KMS-11 (cell line): ENCODE measurements around the gene TTC9B.

ENCODE experiments used
- H2AFZ ChIP-seq: fragments of 200-600 bp; sonication (generic); 2 replicates; pipeline ENCODE4 v1.6.1; 2016; ENCODE audit warnings: antibody characterized with exemption, mixed run types, low read depth
- H3K27ac ChIP-seq: fragments of 200-600 bp; sonication (generic); 2 replicates; pipeline ENCODE4 v1.6.1; 2016; ENCODE audit warnings: mild to moderate bottlenecking, mixed run types
- H3K27me3 ChIP-seq: fragments of 200-600 bp; sonication (generic); 2 replicates; pipeline ENCODE4 v1.6.1; 2017; ENCODE audit warnings: mild to moderate bottlenecking, low read depth, mixed run types, moderate library complexity; ENCODE audit not compliant: insufficient read depth
- H3K36me3 ChIP-seq: fragments of 200-600 bp; sonication (generic); 2 replicates; pipeline ENCODE4 v1.6.1; 2017; ENCODE audit warnings: mild to moderate bottlenecking, mixed run types; ENCODE audit not compliant: insufficient read depth
- H3K4me1 ChIP-seq: fragments of 200-600 bp; sonication (generic); 2 replicates; pipeline ENCODE4 v1.6.1; 2016; ENCODE audit warnings: mild to moderate bottlenecking, low read depth, mixed run types; ENCODE audit not compliant: poor library complexity, severe bottlenecking
- H3K4me2 ChIP-seq: fragments of 200-600 bp; sonication (generic); 2 replicates; pipeline ENCODE4 v1.7.0; 2016; ENCODE audit warnings: mild to moderate bottlenecking, mixed run types
- H3K4me3 ChIP-seq: fragments of 200-600 bp; sonication (generic); IDR thresholded peaks from 2 replicates; pipeline ENCODE4 v1.6.1; 2017; ENCODE audit warnings: low read depth, low read length, mixed read lengths; ENCODE audit not compliant: insufficient read depth
- H3K79me2 ChIP-seq: fragments of 200-600 bp; sonication (generic); 2 replicates; pipeline ENCODE4 v1.6.1; 2016; ENCODE audit warnings: low read depth, mixed run types; ENCODE audit not compliant: insufficient read depth
- H3K9ac ChIP-seq: fragments of 200-600 bp; sonication (generic); 2 replicates; pipeline ENCODE4 v1.6.1; 2016; ENCODE audit warnings: mild to moderate bottlenecking, mixed run types
- H4K20me1 ChIP-seq: fragments of 200-600 bp; sonication (generic); 2 replicates; pipeline ENCODE4 v1.6.1; 2016; ENCODE audit warnings: mild to moderate bottlenecking, mixed run types; ENCODE audit not compliant: insufficient read depth
- TF ChIP-seq, protein P1 (sequence below): fragments of 200-600 bp; sonication (generic); conservative IDR thresholded peaks from 2 replicates; pipeline ENCODE4 v1.6.1; 2017; ENCODE audit warnings: low read depth, mild to moderate bottlenecking, antibody characterized with exemption, low read length, moderate library complexity, mixed read lengths

TTC9B gene

DNA sequence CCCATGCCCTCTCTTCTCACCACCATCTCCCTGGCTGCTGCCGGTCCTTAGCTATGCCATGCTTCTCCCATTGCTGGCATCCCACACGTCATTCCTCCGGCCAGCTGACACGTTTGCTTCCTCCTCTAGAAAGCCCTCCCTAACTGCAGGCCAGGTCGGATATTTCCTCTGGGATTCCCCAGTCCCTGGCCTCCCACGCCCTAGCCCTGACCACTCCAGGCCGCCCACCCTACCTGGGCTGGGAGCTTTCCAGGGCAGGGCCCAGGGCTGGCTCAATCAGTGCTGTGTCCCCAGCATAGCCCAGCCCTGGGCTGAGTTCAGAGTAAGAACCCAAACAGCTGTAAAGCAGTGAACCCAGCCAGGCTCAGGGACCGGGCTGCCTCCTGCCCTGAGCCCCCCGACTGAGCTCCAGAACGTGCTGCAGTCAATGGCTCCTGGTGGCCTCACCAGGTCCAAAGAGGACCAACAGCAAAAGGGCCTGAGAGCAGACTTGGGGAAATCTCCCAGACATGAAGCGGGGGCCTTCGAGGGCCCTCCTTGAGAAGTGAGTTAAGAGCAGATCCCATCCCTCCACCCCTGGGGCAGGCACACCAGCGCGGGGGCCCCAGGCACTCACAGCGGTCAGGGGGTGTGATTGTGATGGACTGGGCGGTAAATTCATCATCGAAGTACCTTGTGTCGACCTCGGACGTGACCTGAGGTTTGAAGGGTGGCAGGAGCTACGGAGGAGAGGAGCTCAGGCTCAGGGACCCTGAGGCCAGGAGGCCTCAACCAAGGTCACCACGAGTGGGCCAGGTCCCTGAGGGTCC, 16.4 kb upstream of the TTC9B start:
- H3K79me2 ChIP-seq, result no peaks in the 10 kb centered on the region
- H3K27me3 ChIP-seq, result no peaks in the 10 kb centered on the region
- no peak overlapping the region for H3K9ac ChIP-seq
- H3K27ac ChIP-seq, result no peak overlapping the region
- H4K20me1 ChIP-seq, result no peaks in the 10 kb centered on the region
- H2AFZ ChIP-seq, result no peak overlapping the region
- peaks cover 5% of the 10 kb centered on the region; the same call in 1 of the 2 replicates for H3K36me3 ChIP-seq
- no peaks in the 10 kb centered on the region for H3K4me1 ChIP-seq
- TF ChIP-seq, protein P1, sequence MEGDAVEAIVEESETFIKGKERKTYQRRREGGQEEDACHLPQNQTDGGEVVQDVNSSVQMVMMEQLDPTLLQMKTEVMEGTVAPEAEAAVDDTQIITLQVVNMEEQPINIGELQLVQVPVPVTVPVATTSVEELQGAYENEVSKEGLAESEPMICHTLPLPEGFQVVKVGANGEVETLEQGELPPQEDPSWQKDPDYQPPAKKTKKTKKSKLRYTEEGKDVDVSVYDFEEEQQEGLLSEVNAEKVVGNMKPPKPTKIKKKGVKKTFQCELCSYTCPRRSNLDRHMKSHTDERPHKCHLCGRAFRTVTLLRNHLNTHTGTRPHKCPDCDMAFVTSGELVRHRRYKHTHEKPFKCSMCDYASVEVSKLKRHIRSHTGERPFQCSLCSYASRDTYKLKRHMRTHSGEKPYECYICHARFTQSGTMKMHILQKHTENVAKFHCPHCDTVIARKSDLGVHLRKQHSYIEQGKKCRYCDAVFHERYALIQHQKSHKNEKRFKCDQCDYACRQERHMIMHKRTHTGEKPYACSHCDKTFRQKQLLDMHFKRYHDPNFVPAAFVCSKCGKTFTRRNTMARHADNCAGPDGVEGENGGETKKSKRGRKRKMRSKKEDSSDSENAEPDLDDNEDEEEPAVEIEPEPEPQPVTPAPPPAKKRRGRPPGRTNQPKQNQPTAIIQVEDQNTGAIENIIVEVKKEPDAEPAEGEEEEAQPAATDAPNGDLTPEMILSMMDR, result no peak
- H3K4me3 ChIP-seq, result no peak overlapping the region
- no peak overlapping the region for H3K4me2 ChIP-seq

- Histone ChIP-seq H3K4me1 (no peaks in the 10 kb centered on the region), H3K4me2 (no peak overlapping the region), H2AFZ (no peak overlapping the region), H3K9ac (no peak overlapping the region), H3K27ac (no peak overlapping the region), H3K4me3 (no peak overlapping the region), H3K36me3 (peaks cover 5% of the 10 kb centered on the region; the same call in 1 of the 2 replicates), H4K20me1 (no peaks in the 10 kb centered on the region), H3K27me3 (no peaks in the 10 kb centered on the region), H3K79me2 (no peaks in the 10 kb centered on the region)
- TF ChIP-seq, protein P1, result no peak
Measured at GRCh38 chr19:40233811-40234389, 15.7 kb upstream of the TTC9B start.

DNA sequence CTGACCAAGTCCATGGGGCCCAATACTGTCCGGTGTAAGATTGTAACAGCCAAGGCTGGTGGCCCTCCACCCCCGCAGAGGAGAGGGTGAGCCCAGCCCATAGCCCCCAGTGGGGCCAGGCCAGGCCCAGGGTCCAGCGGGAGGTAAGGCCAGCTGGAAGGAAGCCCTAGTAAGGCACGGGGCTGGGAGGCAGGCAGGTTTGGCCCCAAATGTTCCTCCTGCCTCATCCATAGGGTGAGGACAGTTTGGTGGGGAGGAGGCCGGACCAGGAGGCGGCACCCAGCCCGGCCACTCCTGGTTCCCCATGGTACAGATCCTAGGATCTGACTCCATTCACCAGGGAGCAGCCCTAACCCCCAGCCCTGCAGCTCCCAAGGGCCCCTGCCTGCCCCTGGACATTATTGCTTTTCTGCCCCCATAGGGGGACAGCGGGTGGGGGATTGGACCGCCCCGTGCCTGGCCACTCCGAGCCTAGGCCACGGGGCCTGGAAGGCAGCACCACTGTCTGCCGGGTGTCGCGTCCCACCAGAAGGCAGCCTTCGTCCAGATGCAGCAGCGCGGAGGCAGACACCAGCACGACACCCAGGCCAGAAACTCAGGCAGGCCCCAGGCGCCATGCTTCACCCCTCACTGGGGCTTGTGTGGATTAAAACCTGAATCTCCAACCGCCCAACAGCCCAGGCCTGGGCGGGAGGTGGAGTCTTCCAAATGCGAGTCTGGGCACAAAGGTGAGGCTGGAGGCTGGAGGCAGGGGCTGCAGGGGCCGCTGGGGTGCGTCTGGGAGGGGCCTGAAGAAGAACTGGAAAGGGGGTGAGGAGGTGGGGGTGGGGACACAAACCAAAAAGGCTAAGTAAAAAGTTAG, 15.0 kb upstream of the TTC9B start:
- Histone ChIP-seq H3K36me3 (peaks cover 5% of the 10 kb centered on the region; the same call in 1 of the 2 replicates), H4K20me1 (no peaks in the 10 kb centered on the region)
- TF ChIP-seq, protein P1, result no peak

DNA sequence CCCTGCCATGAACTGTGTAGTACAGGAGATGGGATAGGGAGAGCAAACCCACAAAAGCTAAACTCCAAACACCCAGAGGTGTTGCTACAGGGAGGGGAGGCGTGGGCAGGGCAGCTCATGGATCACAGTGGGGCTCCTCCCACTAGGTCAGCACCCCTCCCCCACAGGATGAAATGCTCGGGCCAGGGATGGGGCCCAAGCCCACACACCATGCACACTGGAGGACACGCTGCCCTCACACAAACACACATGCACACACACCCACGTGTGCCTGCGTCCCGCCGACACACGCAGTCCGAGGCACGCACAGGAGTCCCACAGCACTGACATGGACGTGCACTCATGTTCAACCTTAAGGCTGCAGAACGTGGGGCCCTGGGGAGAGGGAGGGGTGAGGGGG, 14.3 kb upstream of the TTC9B start:
- Histone ChIP-seq H3K27me3 (no peaks in the 10 kb centered on the region), H3K4me1 (no peaks in the 10 kb centered on the region), H3K27ac (no peak overlapping the region), H3K9ac (no peak overlapping the region), H3K36me3 (peaks cover 5% of the 10 kb centered on the region; the same call in 1 of the 2 replicates), H3K4me3 (no peak overlapping the region), H3K79me2 (no peaks in the 10 kb centered on the region), H3K4me2 (no peak overlapping the region), H4K20me1 (no peaks in the 10 kb centered on the region), H2AFZ (no peak overlapping the region)
- TF ChIP-seq, protein P1, result no peak

More for the DNA sequence above, 15.0 kb upstream of the TTC9B start:
- Histone ChIP-seq H3K4me1 (no peaks in the 10 kb centered on the region), H3K4me2 (no peak overlapping the region), H3K9ac (no peak overlapping the region), H3K79me2 (no peaks in the 10 kb centered on the region), H3K4me3 (no peak overlapping the region), H3K27me3 (no peaks in the 10 kb centered on the region), H3K27ac (no peak overlapping the region), H2AFZ (no peak overlapping the region)
